Measurements from ENCODE around the gene PIK3R3.
A peak's percentile ranks its signal among the peaks of the same experiment; 100 is the strongest.

The PIK3R3 gene

DNA sequence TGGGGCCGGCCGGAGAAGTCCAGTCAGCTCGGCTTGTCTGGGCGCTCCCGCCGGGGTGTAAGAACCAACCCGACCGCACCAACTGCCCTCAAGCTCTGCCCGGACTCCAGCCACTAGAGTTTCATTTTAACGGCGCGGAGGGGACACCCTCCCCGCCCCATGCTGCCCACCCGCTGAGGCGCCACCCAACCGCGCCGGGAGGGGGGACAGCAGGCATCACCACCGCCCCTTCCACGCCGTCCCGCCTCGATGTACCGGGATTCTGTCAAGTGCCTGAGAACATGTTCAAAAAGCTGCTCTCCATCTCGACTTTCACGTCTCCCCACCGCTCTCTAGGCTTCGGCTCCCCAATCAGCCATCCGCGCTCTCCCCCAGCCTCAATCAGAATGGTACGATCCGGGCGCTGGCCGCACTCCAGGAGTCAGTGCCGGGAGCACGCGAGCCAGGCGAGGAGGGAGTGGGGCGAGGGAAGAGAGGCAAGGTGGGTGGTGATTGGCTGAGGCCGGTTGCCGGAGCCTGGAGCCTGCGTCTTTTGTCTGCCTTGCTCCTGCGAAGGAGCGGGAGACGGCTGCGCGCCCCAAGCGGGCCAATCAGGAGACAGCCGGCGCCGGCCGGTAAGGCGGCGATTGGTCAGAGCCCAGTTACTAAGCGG lies at the start of gene PIK3R3:
Gene PIK3R3, minus strand, starts transcription at position 101 of the 652 bp plus-strand sequence. CDS start 677 bp downstream, outside the sequence.
- peak; percentile 97 for DNase-seq (ENCODE audit: low spot score)

DNA sequence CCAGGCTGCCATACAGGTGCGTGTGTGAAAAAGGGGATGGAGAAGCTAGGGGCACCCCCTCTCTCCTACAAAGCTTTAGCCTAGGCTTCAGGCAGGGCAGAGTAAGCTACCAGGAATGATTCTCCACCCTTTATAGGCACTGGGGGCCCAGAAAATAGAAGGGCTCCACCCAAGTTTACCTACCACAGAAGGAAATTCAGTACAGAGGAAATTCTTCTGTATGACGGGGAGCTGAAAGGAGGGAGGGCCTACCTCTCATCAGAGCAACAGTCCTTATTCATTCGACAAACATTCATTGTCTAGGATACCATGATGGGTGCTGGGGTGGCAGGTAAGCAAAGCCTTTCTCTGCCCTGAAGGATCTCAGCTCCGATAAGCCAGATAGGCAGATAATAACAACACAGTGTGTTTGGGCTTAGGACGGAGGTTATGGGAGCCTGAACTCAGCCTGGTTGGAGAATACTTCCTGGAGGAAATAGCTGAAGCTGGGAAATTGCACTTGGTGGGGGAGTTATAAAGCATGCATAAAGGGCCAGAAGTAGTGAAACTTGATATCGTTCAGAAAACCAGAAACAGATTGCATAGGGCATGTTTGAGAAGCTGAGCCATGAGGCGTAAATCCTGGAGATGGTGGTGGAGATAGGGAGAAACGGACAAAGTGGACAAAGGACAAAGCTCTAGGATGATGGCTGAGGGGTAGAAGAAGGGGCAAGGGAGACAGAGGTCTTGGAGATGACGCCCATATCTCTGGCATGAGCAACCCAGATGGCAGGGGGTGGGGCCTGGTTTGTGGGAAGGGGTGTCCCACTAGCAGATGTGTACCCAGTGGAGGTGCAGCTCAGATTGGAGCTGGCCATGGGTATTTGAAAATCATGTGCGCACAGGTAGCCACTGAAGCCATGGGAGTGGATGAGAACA lies 49.2 kb upstream of the PIK3R3 start:
- no peak for DNase-seq (ENCODE audit: low spot score)

DNA sequence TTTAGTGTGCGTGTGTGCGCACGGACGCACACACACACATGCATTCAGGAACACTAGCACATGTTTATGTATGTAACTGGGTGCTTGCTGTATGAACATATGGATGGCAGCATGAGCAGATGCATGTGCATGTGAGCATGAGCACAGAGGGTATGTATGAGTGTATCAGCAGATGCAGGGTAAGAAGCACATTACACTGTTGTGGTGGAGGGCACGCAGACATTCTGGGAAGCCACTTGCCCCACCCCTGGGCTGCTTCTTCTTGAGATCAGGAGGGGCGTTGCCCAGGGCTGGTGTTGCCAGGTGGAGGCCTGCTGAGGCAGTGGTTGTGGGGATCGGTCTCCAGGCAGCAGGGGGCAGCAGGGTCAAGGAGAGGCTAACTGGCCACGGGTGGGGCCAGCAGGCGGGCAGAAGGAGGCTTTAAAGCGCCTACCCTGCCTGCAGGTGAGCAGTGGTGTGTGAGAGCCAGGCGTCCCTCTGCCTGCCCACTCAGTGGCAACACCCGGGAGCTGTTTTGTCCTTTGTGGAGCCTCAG lies 47.7 kb upstream of the PIK3R3 start:
- peak; percentile 77 for DNase-seq (ENCODE audit: low spot score)

DNA sequence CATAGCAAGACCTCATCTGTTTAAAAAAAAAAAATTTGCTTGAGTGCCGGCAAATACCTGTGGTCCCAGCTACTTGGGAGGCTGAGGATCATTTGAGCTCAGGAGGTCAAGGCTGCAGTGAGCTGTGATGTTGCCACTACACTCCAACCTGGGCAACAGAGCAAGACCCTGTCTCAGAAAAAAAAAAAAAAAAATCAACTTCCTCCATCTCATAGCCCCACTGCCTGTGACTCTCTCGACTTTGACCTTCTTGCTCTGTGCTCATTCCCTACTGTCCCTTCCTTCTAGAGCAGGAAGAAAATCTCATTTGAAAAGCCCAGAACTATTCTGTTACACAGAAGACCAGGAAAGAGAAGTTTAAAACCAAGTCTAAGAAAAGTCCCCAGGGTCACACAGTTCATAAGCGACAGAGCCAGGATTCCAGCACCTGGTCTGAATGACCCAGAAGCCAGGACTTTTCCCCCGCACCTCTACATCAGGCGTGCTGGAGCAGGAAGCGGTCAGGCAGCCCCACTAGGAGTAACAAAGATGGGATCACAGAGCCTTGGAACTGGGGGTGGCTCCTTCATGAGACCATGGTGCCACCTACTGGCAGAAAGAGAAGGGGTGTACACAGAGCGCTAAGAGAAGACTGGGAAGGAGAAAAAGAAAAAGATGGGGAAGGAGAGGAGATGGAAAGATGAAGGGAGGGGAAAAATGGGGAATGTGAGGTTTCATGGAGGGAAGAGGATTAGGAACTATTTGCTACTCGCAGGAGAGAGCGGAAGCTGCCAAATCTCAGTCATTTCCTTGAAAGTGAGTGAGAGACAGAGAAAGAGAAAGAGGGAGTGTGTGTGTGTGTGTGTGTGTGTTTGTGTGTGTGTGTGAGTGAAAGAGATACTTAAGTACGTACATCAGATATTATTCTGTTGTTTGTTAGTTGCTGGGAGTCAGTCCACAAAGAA lies 47.0 kb upstream of the PIK3R3 start:
- peak; percentile 88 for DNase-seq (ENCODE audit: low spot score)

DNA sequence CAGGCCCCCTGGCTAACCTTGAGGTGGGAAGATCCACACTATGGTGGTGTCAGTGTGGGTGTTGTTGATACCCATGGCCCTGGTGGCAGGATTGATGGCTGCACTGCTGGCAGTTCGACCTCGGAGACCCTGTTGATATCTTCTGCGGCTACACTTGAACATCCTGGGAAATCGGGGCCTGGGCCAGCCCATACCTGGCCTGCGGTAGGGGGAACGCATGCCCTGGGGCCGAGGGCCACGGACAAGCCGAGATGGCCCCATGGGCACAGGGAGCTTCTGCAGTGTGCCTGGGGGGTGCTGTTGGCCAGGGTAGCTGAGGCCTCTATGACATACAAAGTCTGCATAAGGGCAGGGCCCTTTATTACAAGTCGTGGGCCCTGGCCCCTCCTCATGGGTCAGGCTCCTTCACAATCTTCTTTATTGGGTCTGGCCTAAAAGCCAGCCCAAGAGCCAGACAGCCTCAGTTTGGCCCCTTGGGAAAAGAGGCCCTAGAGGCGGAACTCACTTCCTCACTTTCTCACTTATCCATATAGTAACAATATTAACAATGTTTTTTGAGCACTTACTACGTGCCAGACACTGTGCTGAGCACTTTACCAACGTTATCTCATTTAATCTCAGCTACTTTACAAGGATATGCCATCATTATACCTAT lies 43.9 kb upstream of the PIK3R3 start, which contains the start of gene P3R3URF:
Gene P3R3URF, minus strand, starts transcription at position 278 of the 655 bp plus-strand sequence. Its CDS starts 17 bp downstream, at position 261.
- no peak for DNase-seq (ENCODE audit: low spot score)

DNA sequence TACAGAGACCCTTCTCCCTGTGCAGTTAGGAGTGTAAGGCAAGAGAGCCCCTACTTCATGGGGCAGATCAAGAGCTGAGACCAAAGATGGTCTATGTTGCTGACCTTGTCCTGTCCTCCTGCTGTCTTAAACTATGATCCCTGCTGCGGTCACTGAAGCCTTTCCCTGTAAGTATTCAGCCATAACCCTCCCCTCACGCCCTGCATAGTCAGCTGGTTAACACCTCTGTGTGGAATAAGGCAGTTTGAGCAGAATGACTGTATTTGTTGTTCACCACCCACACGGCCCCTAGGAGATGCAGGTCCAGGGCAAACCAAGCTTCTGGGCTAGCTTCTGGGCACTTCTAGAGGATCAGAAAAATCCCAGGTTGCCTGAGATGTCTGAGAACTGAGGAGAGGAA lies 42.8 kb upstream of the PIK3R3 start:
- no peak for DNase-seq (ENCODE audit: low spot score)

DNA sequence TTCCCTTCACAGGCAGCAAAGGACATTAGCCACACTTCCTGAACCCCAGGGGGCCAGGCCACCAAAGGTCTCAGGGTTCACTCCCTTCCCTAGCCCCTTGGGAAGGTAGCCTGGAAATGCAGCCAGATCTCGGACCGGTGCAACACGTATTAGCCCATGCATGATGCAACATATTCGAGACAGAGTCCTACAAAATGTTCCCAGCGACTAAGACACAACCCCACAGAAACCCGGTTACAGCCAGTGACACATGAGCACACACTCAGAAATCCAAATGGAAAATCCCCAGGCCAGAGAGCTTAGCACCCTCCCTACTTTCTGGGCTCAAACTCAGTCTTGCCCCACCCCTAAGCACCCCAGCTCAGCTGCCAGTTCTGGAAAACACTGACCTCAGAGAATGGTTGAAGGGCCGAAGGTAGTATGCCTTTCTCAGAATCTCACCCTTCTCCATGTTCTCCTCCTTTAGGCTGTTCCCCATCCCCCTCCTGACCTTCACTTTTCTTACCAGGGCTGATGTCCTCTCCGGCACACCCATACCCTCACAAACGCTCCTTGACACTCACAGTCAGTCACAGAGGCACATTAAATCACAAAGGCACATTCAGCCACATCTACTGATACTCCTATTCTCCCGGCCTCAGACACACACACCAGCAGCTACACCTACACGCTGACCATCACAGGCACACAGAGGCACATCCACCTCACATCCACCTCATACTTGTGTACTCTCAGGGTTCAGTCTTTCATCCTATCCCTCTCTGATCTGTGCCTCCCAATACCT lies 42.2 kb upstream of the PIK3R3 start, which contains the start of gene TSPAN1:
Gene TSPAN1, plus strand, starts transcription at position 640 of the 784 bp plus-strand sequence. CDS start 6,021 bp downstream, outside the sequence.
- DNase-seq (ENCODE audit: low spot score), result no peak

DNA sequence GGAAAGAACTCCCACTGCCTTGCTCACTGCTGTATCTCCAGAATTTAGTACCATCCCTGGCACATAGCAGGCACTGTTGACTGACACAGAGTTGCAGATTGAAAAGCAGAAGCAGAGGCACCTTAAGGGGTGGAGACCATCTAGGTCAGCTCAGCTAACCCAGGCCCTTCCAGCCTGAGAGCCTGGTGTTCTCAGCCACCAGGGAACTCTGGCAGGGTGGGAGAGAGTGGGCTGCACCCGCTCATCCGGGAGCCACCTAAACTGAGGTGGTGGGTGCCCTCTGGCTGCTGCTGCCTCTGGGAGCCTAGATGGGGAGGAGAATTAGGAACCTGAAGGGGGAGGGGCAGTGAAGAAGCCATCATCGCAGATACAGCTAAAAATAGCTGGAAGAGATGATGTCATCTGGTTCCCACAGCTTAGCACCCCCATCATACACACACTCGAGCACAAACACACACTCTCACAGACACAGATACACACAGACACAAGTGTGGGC lies 41.0 kb upstream of the PIK3R3 start:
- no peak for DNase-seq (ENCODE audit: low spot score)

DNA sequence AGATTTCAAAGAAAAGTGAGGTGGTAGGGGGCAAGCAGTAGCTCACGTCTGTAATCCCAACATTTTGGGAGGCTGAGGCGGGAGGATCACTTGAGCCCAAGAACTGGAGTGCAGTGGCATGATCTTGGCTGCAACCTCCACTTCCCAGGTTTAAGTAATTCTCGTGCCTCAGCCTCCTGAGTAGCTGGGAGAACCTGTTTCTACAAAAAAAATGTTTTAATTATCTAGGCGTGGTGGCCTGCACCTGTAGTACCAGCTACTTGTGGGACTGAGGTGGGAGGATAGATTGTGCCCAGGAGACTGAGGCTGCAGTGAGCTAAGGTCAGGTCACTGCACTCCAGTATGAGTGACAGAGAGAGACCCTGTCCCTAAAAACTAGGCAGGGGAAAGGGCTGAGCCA lies 39.9 kb upstream of the PIK3R3 start:
- no peak for DNase-seq (ENCODE audit: low spot score)

DNA sequence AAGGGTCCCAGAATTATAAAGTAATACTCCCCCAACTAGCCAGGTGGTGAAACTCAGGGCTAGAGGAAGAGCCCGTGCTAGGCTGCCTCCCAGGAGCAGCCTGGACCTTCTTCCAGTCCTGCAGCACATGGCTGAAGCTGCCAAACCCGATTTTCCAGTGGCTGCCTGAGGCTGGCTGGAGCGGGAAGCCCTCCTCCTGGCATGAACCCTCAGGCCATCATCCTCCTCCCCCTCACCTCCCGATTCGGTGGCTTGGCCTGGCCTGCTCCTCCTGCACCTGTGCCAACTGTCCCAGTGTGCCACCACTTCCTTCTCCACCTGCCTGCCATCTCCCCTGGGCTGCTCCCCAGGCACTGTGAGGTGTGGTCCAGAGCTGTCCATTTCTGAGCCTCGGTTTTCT lies 39.4 kb upstream of the PIK3R3 start:
- no peak for DNase-seq (ENCODE audit: low spot score)

DNA sequence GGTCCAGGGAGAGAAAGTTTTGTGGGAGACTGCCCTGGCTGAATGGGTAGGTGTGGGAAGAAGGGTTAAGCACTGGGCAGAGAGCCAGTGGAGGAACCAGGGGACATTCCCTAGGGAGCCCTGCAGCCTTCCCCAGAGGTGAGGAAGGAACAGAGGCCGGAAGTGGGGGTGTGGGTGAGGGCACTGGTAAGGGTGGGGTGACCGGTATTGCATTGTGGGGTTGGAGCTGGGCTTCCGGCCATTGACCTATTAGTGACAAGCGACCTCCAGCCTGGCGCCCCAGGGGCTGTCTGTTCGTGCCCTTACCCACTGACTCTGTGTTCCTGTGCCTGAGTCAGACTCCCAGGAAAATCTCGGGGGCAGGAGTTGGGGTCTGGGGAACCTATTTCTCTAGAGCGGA lies 38.9 kb upstream of the PIK3R3 start:
- DNase-seq (ENCODE audit: low spot score), result no peak

DNA sequence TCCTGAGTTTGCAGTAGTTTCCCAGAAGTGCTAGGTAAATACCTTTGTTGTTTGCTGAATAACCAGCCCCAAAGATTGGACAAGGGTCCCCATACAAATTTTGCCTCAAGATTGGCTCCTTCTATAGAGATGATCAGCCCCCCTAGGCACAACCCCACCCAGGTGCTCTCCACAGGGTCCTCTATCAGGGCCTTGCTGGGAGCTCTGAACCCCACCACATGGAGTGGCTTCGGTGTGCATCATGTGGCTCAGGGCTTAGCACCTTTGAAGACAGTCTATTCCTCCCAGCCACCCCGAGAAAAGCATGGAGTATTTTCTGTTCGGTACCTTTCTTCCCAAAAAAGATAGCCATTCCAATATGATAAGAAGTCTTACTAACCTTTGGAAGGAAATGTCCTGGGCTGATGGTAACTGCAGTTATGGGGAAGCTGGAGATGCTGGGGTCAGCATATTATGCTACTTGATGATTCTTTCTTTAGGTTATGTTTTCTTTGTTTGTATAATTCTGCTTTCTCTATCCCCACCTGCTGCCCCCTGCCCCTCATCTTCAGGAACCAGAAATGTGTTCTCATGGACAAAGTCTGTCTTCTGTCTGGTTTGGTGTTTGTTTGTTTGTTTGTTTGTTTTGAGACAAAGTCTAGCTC lies 37.5 kb upstream of the PIK3R3 start:
- DNase-seq (ENCODE audit: low spot score), result no peak

DNA sequence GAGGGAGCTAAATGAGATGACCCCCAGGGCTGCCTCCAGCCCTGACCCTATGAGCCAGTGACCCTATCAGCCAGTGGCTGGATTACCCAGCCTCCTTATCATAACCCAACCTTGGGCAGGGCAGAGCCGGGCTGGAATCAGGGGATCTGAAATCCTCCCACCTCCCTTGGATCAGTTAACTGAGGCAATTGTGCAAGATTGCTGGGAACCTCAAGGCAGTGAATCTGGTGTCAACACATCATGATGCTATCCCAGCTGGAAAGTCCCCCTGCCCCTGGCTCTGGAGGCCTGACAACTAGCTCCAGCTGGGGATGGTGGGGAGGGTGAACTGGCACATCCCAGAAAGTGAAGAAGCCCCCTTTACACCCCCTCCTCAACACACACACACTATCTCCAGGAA lies 36.0 kb upstream of the PIK3R3 start:
- no peak for DNase-seq (ENCODE audit: low spot score)

DNA sequence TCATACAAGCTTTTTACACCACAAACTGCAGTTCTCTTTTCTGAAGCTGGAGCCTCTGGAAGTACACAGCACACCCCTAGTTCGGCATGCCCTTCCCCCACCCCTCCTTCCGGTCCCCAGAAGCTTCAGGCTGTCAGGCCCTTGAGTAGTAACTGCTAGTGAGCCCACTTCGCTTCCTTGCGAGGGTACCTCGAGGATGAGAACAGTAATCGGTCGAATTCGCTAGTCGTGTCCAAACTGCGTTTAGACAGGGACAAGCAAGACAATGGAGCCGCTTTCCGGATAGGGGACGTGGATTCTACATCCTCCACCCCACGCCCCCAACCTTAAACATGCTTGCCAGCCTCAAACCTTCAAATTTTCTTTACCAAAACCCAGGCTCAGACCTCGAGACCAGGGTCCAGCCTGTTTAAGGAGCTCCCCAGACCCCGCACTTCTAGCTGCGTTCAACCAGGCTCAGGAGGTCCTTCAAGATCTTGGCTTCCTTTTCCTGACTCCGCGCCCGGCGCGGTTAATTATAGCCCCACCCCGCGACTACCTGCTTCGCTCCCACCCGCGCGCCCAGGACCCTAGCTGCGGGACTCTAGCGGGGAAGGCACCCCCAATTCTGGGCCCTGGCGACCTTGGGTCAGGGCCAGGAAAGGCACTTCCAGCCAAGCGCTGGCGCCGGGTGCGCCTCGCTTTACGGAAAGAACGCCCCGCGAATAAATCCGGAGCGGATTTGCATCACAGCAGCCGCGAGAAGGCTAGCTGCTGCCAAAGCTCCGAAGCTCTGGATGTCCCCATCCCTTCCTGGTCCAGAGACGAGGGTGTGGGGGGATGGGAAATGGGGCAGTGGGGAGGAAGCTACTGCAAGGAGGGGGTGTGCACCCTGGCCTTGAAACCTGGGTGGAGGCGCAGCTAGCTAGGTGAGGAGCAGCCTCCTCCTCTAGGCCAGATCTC lies 34.4 kb upstream of the PIK3R3 start:
- DNase-seq (ENCODE audit: low spot score), result no peak

DNA sequence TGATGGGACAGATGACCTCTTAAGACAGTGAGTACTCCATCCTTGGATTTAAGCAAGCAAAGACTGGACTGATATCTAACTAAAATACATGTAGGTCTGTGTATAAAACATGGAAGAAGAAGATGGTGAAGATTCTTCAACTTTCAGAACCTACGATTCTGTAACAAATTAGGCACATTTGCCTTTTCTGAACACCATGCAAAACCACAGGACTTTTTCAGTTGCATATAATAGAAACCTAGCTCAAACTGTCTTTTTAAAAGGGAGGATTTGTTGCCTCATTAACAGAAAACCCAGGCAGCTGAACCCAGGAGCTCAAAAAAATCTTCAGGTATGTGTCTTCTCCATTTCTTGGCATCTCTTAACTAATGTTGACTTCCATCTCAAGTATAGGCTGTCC lies 27.8 kb upstream of the PIK3R3 start:
- no peak for DNase-seq (ENCODE audit: low spot score)

DNA sequence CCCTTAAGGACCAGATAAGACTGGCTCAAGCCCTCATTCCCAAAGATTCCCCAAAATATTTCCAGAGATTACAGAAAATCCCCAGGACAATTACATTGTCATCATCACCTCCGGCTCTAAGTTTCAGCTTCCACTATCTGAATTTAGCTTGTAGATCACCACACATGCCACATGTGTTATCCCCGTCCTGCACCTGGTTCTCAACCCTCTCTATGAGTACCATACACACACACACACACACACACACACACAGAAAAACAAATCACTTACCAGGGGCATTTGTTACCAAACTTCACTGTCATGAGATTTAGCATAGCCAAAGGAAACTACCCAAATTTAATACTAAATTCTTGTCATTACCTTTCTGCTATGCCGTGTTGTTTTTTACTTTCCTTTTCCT lies 27.1 kb upstream of the PIK3R3 start:
- DNase-seq (ENCODE audit: low spot score), result no peak

DNA sequence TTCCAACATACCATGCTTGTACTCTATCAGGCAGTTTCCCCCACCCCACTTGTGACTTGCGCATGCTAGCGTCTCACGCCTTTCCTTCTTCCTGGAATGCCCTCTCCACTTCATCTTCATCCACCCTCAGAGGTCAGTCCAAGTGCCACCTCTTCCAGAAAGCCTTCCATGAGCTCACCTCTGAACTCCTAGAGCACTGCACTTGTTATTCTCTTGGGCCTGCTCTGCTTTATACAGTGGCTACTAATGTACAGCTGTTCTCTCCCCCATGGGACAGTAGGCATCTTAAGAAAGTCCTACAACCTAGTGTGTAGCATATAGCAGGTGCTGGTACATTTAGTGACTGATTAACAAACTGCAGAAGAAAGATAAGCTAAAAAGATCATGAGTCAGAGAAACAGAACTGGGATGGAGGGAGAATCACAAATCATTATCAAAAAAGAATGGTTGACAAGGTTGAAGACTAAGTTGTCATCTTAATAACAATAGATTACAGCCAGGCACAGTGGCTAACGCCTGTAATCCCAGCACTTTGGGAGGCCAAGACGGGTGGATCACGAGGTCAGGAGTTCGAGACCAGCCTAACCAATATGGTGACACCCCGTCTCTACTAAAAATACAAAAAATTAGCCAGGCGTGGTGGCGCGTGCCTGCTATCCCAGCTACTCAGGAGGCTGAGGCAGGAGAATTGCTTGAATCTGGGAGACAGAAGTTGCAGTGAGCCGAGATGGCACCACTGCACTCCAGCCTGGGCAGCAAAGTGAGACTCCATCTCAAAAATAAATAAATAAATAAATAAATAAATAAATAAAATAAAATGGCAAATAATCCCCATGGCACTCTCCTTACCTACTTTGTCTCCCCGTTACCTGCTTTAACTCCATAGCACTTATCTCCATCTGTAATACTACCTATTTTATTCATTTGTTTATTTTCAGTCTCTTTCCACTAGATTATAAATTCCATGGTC lies 26.2 kb upstream of the PIK3R3 start:
- DNase-seq (ENCODE audit: low spot score), result no peak

Data from SW480 (cell line).